A549 (cell line): ENCODE data around the gene PAM16. TPM values are rescaled to one million over a fixed set of nuclear protein-coding genes. Genes with fewer than 3 reads are reported as not detected.
A peak's percentile ranks its signal among the peaks of the same experiment; 100 is the strongest.

Experiments
- ATAC-seq, 2 experiments: fragments of 200-7000 bp in 1 of 2; fragments of >200 bp in 1 of 2; cut with Nextera tagmentation in 1 of 2; cut with Tn5 transposase in 1 of 2; 3 replicates each; pipeline versions ENCODE4 v1.8.0 to v1.9.1; 2018 to 2020; ENCODE audit warnings: mild to moderate bottlenecking in 1 of 2, moderate library complexity in 1 of 2
- CTCF ChIA-PET: fragments of 300-600 bp; sonication (Branson Sonifier 250); formaldehyde crosslinking; extraction: SDS; loops from one replicate; lab custom pipeline; 2021; ENCODE audit warnings: antibody characterized with exemption, inconsistent platforms; lab: Yijun Ruan, JAX
- POLR2A ChIA-PET: fragments of 350-600 bp; formaldehyde crosslinking; extraction: SDS; loops from one replicate; lab custom pipeline; 2021; ENCODE audit warnings: antibody characterized with exemption, inconsistent platforms; lab: Yijun Ruan, JAX
- DNase-seq, 2 experiments: peaks; one replicate each; pipeline versions ENCODE4 v3.0.0 to v3.0.0-alpha.2; 2011 to 2016; ENCODE audit warnings: low read depth in 1 of 2, low spot score in 1 of 2
- FAIRE-seq: peaks from 2 replicates; lab custom pipeline; 2011; peaks lifted over from hg19 to GRCh38; lab: Jason Lieb, UNC
- H3K27ac ChIP-seq, 2 experiments: fragments of >200 bp; sonication (Bioruptor Twin); formaldehyde crosslinking; 3 replicates each; pipeline ENCODE4 v1.5.1; 2016 to 2017
- H3K4me1 ChIP-seq: fragments of >200 bp; sonication (Bioruptor Twin); formaldehyde crosslinking; 3 replicates; pipeline ENCODE4 v1.6.1; 2016
- H3K4me2 ChIP-seq: fragments of >200 bp; sonication (Bioruptor Twin); formaldehyde crosslinking; 3 replicates; pipeline ENCODE4 v1.6.1; 2016
- H3K4me3 ChIP-seq: fragments of >200 bp; sonication (Bioruptor Twin); formaldehyde crosslinking; 3 replicates; pipeline ENCODE4 v1.5.1; 2016
- H3K9me3 ChIP-seq: fragments of >200 bp; sonication (Bioruptor Twin); formaldehyde crosslinking; 3 replicates; pipeline ENCODE4 v1.6.1; 2016
- BCL3 ChIP-seq: fragments of >200 bp; sonication (Bioruptor Twin); formaldehyde crosslinking; IDR thresholded peaks from 3 replicates; pipeline ENCODE4 v1.6.1; 2016
- BHLHE40 ChIP-seq: IDR thresholded peaks from 2 replicates; pipeline ENCODE4 v1.6.1; 2012; ENCODE audit warnings: low read depth, low read length, inconsistent platforms
- CBX8 ChIP-seq: fragments of 200-600 bp; sonication (generic); IDR thresholded peaks from 2 replicates; pipeline ENCODE4 v1.6.1; 2016
- CHD2 ChIP-seq: fragments of 150-350 bp; IDR thresholded peaks from 2 replicates; pipeline ENCODE4 v1.6.1; 2014; ENCODE audit warnings: low read length; ENCODE audit not compliant: partially characterized antibody
- CHD4 ChIP-seq: fragments of 200-600 bp; sonication (generic); IDR thresholded peaks from 2 replicates; pipeline ENCODE4 v1.6.1; 2016; ENCODE audit warnings: antibody characterized with exemption, mild to moderate bottlenecking, borderline replicate concordance
- E2F6 ChIP-seq: IDR thresholded peaks from 2 replicates; pipeline ENCODE4 v1.6.1; 2012; ENCODE audit warnings: low read depth, borderline replicate concordance
- EHF ChIP-seq: fragments of 250-450 bp; sonication (Bioruptor Pico); IDR thresholded peaks from 2 replicates; pipeline ENCODE4 v1.5.0; 2020; ENCODE audit warnings: mild to moderate bottlenecking
- EHMT2 ChIP-seq: fragments of 200-600 bp; sonication (generic); IDR thresholded peaks from 2 replicates; pipeline ENCODE4 v1.6.1; 2016; ENCODE audit warnings: antibody characterized with exemption, low read depth, mild to moderate bottlenecking, moderate library complexity
- ESRRA ChIP-seq: fragments of 150-350 bp; IDR thresholded peaks from 2 replicates; pipeline ENCODE4 v1.6.1; 2014; ENCODE audit warnings: mild to moderate bottlenecking, low read length, borderline replicate concordance
- FOSL2 ChIP-seq, 2 experiments: fragments of 450-650 bp in 1 of 2; fragments of >200 bp in 1 of 2; sonication (Bioruptor Twin) in 1 of 2; formaldehyde crosslinking; IDR thresholded peaks; 2 replicates each; pipeline versions ENCODE4 v1.5.0 to v1.6.1; 2016 to 2020; ENCODE audit warnings: mild to moderate bottlenecking in 1 of 2, moderate library complexity in 1 of 2
- GATA3 ChIP-seq: IDR thresholded peaks from 2 replicates; pipeline ENCODE4 v1.6.1; 2012; ENCODE audit warnings: borderline replicate concordance
- HDAC2 ChIP-seq: fragments of 200-600 bp; sonication (generic); IDR thresholded peaks from 2 replicates; pipeline ENCODE4 v1.6.1; 2016
- HEYL ChIP-seq: fragments of 250-450 bp; sonication (Bioruptor Pico); IDR thresholded peaks from 2 replicates; pipeline ENCODE4 v1.8.0; 2021; ENCODE audit warnings: mild to moderate bottlenecking, moderate library complexity
- HMGXB4 ChIP-seq: fragments of 250-450 bp; sonication (Bioruptor Pico); IDR thresholded peaks from 2 replicates; pipeline ENCODE4 v1.5.0; 2021; ENCODE audit warnings: mild to moderate bottlenecking, moderate library complexity, borderline replicate concordance
- HOXA7 ChIP-seq: fragments of 250-450 bp; sonication (Bioruptor Pico); IDR thresholded peaks from 2 replicates; pipeline ENCODE4 v1.5.0; 2020; ENCODE audit warnings: mild to moderate bottlenecking, moderate library complexity
- JUN ChIP-seq, 2 experiments: fragments of >200 bp; sonication (Bioruptor Twin); formaldehyde crosslinking; IDR thresholded peaks; 2 replicates in 1 of 2; 3 replicates in 1 of 2; pipeline ENCODE4 v1.6.1; 2016 to 2017
- JUNB ChIP-seq: fragments of >200 bp; sonication (Bioruptor Twin); formaldehyde crosslinking; IDR thresholded peaks from 2 replicates; pipeline ENCODE4 v1.6.1; 2016
- MAFK ChIP-seq: fragments of 450-650 bp; IDR thresholded peaks from 2 replicates; pipeline ENCODE4 v1.6.1; 2014; ENCODE audit not compliant: partially characterized antibody
- MAX ChIP-seq: IDR thresholded peaks from 2 replicates; pipeline ENCODE4 v1.6.1; 2012
- MAZ ChIP-seq: fragments of 150-350 bp; IDR thresholded peaks from 2 replicates; pipeline ENCODE4 v1.6.1; 2014; ENCODE audit warnings: antibody characterized with exemption, low read depth, low read length, borderline replicate concordance
- NFE2L2 ChIP-seq: fragments of 150-350 bp; conservative IDR thresholded peaks from 2 replicates; pipeline ENCODE4 v1.6.1; 2014; ENCODE audit warnings: low read length
- PBX3 ChIP-seq: IDR thresholded peaks from 2 replicates; pipeline ENCODE4 v1.6.1; 2012
- POLR2AphosphoS2 ChIP-seq: conservative IDR thresholded peaks from 2 replicates; pipeline ENCODE4 v1.6.1; 2012; ENCODE audit warnings: low read length, improper control_type of control experiment, inconsistent platforms
- RAD21 ChIP-seq, 2 experiments: fragments of >200 bp in 1 of 2; sonication (Bioruptor Twin) in 1 of 2; formaldehyde crosslinking in 1 of 2; IDR thresholded peaks in 1 of 2; conservative IDR thresholded peaks in 1 of 2; 2 replicates in 1 of 2; 3 replicates in 1 of 2; pipeline ENCODE4 v1.6.1; 2012 to 2018; ENCODE audit warnings: inconsistent platforms in 1 of 2
- RARB ChIP-seq: fragments of 250-450 bp; sonication (Bioruptor Pico); IDR thresholded peaks from 2 replicates; pipeline ENCODE4 v1.8.0; 2021; ENCODE audit warnings: mild to moderate bottlenecking, moderate library complexity
- RCOR1 ChIP-seq: fragments of 150-350 bp; IDR thresholded peaks from 2 replicates; pipeline ENCODE4 v1.6.1; 2014; ENCODE audit warnings: antibody characterized with exemption, low read length, low read depth
- RFX5 ChIP-seq: fragments of 450-650 bp; IDR thresholded peaks from 2 replicates; pipeline ENCODE4 v1.7.1; 2014; ENCODE audit warnings: antibody characterized with exemption, mild to moderate bottlenecking, moderate library complexity
- SMC3 ChIP-seq: fragments of >200 bp; sonication (Bioruptor Twin); formaldehyde crosslinking; IDR thresholded peaks from 3 replicates; pipeline ENCODE4 v1.6.1; 2018; ENCODE audit warnings: inconsistent platforms
- SREBF2 ChIP-seq: fragments of 450-650 bp; IDR thresholded peaks from 2 replicates; pipeline ENCODE4 v1.6.1; 2014; ENCODE audit warnings: mild to moderate bottlenecking, moderate library complexity
- TFCP2L1 ChIP-seq: fragments of 250-450 bp; sonication (Bioruptor Pico); IDR thresholded peaks from 2 replicates; pipeline ENCODE4 v1.5.0; 2021; ENCODE audit warnings: mild to moderate bottlenecking
- ZFP36 ChIP-seq: fragments of 450-650 bp; IDR thresholded peaks from 2 replicates; pipeline ENCODE4 v1.6.1; 2014; ENCODE audit warnings: borderline replicate concordance; ENCODE audit not compliant: partially characterized antibody
- ZNF302 ChIP-seq: fragments of 250-450 bp; sonication (Bioruptor Pico); IDR thresholded peaks from 2 replicates; pipeline ENCODE4 v1.9.0; 2021; ENCODE audit warnings: inconsistent platforms, mild to moderate bottlenecking, moderate library complexity
- ZSCAN20 ChIP-seq: fragments of 250-450 bp; sonication (Bioruptor Pico); IDR thresholded peaks from 2 replicates; pipeline ENCODE4 v1.8.0; 2022; ENCODE audit warnings: mild to moderate bottlenecking, moderate library complexity
- WGBS: methylation state at CpG from one replicate; pipeline ENCODE4 v1.1.6; 2017; ENCODE audit errors: missing lambda C conversion rate; 5-methylcytosine and 5-hydroxymethylcytosine counted together
- polyA plus RNA-seq, 4 experiments: library from polyadenylated mRNA; depleted of rRNA in 3 of 4; stranded (reverse); fragments of >200 nt; fragmentation: RNase III in 1 of 4; extraction: RNeasy Plus Mini Kit Qiagen cat#74134 plus additional on column Dnase treatment in 1 of 4; gene quantifications; 2 replicates in 3 of 4; 3 replicates in 1 of 4; pipeline ENCODE4 v1.2.3, GENCODE V29; 2011 to 2017

PAM16 gene
- polyA plus RNA-seq, 2 of the 4 experiments (the other 2 are of a cell fraction), result 55.1 to 59.1 TPM

- DNase-seq, result no peak
- 0 out of 6 replicates have a peak, but pooled peaks of 1 of the 2 experiments have one; percentile 4 for ATAC-seq
- Histone ChIP-seq H3K4me3 (no peak overlapping the region), H3K27ac (peak overlapping the region in 1 of 2 experiments; percentile 45; a peak in 2 of 6 replicates), H3K9me3 (no peaks in the 10 kb centered on the region), H3K4me2 (no peak overlapping the region), H3K4me1 (peaks cover 38% of the 10 kb centered on the region)
- 59% methylated on average over 10 of the region's 13 CpGs for WGBS
- no peak for FAIRE-seq
- POLR2A ChIA-PET, result no interaction called here
- CTCF ChIA-PET, result interaction anchor here (2.1 to 14.1 kb wide), 5 partner anchors 9 to 115 kb away, joined by 11 to 833 read pairs (median 16); no protein-coding TSS in a partner anchor
- TF ChIP-seq ESRRA (no peak), POLR2AphosphoS2 (no peak), RFX5 (no peak), GATA3 (no peak), JUNB (no peak), BCL3 (no peak), JUN (IDR thresholded peaks at IDR 0.05) (no peak), HDAC2 (no peak), HEYL (no peak), NFE2L2 (no peak), MAX (no peak), FOSL2 (IDR thresholded peaks at IDR 0.05) (no peak), FOSL2 (CRISPR knock-in tag; IDR thresholded peaks at IDR 0.05) (no peak), RAD21 (conservative IDR thresholded peaks at IDR 0.05 in 1 of 2, IDR thresholded peaks at IDR 0.05 in 1 of 2) (no peak), RARB (CRISPR knock-in tag) (no peak), CBX8 (no peak), CHD4 (no peak), ZFP36 (no peak), PBX3 (no peak), SMC3 (no peak), ZNF302 (CRISPR knock-in tag) (no peak)
- TF ChIP-seq, all 56 proteins: peak for 0
Observed at GRCh38 chr16:4369007-4369733, 18.0 kb upstream of the PAM16 start.

- TF ChIP-seq HMGXB4, result no peak
- TF ChIP-seq CHD2, result no peak
- no peak for TF ChIP-seq HDAC2
- TF ChIP-seq MAZ, result no peak
- TF ChIP-seq BHLHE40, result no peak
- TF ChIP-seq EHMT2, result no peak
- TF ChIP-seq RARB (CRISPR knock-in tag), result no peak
- no peak for TF ChIP-seq HOXA7 (CRISPR knock-in tag)
- no peak for TF ChIP-seq E2F6
- no peak for TF ChIP-seq TFCP2L1 (CRISPR knock-in tag)
- no peak for TF ChIP-seq ZSCAN20 (CRISPR knock-in tag)
- no peak for TF ChIP-seq EHF (CRISPR knock-in tag)
- TF ChIP-seq HEYL, result no peak
- TF ChIP-seq SREBF2, result no peak
- TF ChIP-seq ESRRA, result no peak
- no peak for TF ChIP-seq RCOR1
- TF ChIP-seq MAFK, result no peak
- TF ChIP-seq, all 56 proteins: peak for 0
- POLR2A ChIA-PET, result no interaction called here
- CTCF ChIA-PET, result interaction anchor here (0.8 to 14.1 kb wide), 5 partner anchors 8 to 58 kb away, joined by 3 to 833 read pairs (median 16); no protein-coding TSS in a partner anchor
- peaks cover 26% of the 10 kb centered on the region for H3K4me1 ChIP-seq
- 96% methylated on average over 5 of the region's 5 CpGs for WGBS
- DNase-seq (no peak), ATAC-seq (no peak), FAIRE-seq (no peak)
- H3K9me3 ChIP-seq, result no peaks in the 10 kb centered on the region
- H3K4me2 ChIP-seq, result no peak overlapping the region
- H3K4me3 ChIP-seq, result no peak overlapping the region
- no peak overlapping the region for H3K27ac ChIP-seq
Observed at GRCh38 chr16:4367393-4367856, 16.3 kb upstream of the PAM16 start.
